Measurements from ENCODE around the gene TRERF1.

TRERF1 gene

GRCh38 chr6:42363926-42364849, 87.5 kb downstream of the TRERF1 start:
- DNase-seq: no peak

- no peak for DNase-seq
Measured at GRCh38 chr6:42361036-42361435, 90.7 kb downstream of the TRERF1 start.

DNA sequence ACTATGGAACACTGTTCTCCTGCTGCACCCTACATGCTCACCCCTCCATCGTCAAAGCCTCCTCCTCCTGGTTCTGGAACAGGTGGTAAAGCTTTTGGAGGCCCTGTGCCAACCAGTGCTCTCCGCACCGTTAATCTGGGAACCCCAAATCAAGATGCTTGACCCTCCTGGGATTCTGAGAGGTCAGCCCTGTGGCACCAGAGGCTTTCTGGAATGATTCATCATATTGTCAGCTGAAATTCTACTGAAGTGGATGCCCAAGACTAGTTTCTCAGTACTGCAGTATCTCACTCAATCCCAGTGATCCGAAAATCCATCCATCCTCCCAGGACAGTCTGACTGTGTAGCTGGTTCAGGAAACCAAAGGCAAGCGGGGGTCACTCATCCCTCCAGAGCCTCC, 92.7 kb downstream of the TRERF1 start:
- no peak for DNase-seq

DNA sequence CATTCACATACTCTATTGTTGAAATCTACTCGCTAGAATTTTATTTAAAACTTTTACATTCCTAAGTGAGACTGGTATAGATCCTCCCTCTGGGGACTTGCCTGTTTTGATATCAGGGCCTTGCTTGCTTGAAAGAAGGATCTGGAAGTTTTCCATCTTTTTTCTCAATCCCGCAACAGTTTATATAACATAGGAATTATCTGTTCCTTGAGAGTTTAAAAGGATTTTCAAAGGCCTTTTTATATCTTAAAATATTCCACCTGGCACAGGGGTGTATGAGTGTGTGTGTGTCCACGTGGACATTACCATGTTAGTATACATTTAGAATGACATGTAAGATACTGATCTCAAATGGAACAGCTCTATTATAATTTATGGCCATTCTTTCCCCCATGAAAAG, 96.3 kb downstream of the TRERF1 start:
- DNase-seq: no peak

DNA sequence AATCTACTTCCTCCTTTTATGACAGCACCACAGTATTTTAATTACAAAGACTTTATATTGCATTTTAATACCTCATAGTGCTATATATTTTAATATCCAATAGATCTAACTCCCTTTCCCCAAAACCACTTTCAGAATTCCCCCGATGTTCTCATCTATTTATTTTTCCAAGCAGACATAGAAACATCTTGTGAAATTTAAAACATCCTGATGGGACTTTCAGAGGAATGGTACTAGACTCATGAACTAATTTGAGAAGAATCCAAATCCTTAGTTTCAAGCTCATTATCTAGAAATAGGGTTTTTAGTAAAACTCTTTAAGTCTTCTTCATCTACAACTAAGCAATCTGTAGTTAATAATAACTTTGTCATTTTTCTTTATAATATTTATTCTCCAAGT, 97.0 kb downstream of the TRERF1 start:
- DNase-seq: no peak

GRCh38 chr6:42352856-42353564, 98.7 kb downstream of the TRERF1 start:
- no peak for DNase-seq

DNA sequence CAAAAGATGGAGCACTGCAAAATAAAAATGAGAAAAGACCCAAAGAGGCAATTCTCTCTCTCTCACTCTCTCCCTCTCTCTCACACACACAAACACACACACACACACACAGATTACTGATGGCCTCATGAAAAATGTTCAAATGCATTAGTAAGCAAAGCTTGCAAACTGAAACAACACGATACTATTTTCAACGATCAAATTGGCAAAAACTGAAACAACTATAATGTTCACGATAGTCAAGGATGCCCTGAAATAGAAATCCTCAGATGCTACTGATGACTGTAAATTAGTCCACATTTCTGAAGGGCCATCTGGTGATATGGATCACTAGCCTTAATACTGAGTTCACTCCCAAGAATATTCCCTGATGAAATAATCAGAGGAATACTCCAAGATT, 100.8 kb downstream of the TRERF1 start:
- DNase-seq: no peak

GRCh38 chr6:42349753-42350511, 101.8 kb downstream of the TRERF1 start:
- no peak for DNase-seq

DNA sequence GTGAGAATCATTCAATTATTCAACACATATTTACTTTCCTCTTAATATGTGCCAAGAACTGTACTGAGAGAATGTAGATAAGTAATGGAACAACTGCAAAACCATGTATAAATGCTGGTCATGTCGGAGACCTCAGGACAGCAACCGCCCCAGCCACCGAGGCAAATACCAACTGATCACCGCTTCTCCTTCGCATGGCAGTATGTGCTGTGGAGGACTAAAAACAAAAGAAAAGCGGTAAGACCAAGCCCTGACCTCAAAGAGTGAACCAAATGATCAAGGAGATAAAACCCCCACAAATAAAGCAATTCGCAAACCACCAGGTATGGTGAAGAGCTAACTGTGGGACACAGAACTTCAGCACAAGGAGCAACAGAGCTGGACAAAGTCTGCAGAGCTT, 104.3 kb downstream of the TRERF1 start:
- no peak for DNase-seq

DNA sequence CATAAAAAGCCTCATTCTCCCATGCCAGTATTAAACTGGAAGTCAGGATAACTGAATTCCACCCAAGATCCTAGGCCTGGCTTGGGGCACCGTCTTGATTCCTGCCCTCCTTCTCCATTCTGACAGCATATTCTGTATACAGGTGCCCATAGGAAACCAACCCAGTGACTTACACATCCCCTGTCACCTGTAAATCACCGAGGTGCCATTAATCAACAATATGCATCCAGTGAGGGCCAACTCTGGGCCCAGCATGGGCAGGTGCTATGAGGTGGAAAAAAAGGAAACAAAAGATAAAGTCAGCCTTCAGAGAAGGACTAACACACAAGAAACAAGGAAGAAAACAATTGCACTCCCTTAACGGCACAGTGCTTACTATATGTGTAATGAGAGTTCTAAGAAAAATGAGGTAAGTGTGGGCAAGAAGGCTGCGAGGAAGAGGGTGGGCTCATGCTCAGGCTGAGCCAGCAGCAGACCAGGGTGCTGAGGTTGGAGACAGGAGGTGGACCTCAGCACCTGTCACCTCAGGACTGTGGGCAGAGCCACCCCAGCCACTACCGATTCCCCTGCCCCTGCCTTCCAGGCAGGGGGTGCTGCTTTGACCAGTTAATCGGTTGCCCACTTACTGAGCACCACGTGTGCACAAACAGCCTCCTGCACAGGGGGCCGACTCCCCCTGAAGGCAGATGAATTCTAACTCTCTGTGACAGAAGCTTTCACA, 105.9 kb downstream of the TRERF1 start:
- no peak for DNase-seq

DNA sequence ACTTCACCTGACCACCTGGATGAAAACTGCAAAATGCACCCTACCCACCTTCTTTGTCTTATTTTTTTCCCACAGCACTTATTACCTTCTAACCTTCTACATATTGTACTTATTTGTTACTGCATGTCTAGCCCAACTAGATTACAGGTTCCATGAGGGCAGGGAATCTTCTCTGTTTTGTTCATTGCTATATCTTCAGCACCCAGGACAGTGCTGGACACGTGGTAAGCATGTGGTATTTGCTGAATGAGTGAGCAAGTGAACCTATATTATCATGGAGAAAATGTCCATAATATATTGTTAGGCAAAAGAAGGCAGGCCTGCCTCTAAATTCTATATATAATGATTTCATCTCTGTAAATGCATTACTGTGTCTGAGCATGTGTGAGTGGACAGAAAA, 107.0 kb downstream of the TRERF1 start:
- no peak for DNase-seq

DNA sequence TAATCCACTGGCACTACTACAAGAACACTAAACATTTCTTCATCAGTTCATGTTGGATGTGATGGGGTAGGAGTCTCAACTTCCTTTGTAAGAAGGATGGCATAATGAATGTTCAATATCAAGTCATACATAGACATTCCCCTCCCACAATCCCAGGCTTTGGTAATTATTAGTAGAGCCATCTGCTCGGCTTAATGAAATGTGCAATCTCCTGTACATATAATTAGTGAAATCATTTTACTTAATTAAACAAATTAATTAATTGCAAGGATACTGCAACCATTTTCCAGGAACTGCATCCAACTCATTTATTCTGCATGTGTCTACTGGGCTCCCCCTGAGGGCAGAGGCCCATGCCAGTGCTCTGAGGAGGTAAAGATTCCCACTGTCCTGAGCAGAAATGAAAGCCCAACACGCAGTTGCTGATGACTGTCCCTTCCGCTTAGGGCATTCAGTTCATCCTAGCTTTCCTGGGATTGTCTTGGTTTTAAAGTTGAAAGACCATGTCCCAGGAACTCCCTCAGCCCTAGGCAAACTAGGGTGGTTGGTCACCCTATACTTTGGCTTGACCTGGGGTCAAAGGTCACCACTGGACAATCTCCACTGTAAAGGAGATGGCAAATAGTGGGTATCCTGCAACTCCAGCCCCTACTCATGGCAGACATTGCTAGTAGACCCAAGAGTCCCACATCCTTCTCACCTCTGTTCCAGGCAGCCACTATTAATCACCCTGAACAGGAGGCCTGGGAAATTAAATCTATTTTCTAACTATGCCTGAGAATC, 109.8 kb downstream of the TRERF1 start:
- no peak for DNase-seq

- no peak for DNase-seq
Measured at GRCh38 chr6:42341221-42341620, 110.5 kb downstream of the TRERF1 start.

GRCh38 chr6:42340511-42340910, 111.2 kb downstream of the TRERF1 start:
- no peak for DNase-seq

DNA sequence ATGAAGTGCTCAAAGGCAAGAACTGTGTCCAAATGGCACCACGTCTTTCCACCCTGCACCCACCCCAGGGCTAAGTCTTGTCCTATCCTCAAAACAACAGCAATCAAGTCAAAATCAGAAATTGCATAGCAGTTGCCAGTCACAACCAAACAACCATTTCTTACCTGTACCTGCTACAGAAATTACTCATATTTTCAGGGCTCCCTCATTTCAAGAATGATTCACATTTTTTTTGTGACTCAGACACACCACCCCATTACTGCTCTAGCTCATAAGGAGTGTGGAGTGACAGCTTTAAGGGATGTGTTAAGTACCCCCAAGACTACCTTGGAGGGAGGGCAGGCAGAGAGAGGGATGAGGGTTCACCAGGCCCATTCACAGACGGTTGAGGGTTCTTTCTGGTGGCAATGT, 111.7 kb downstream of the TRERF1 start:
- DNase-seq: no peak

DNA sequence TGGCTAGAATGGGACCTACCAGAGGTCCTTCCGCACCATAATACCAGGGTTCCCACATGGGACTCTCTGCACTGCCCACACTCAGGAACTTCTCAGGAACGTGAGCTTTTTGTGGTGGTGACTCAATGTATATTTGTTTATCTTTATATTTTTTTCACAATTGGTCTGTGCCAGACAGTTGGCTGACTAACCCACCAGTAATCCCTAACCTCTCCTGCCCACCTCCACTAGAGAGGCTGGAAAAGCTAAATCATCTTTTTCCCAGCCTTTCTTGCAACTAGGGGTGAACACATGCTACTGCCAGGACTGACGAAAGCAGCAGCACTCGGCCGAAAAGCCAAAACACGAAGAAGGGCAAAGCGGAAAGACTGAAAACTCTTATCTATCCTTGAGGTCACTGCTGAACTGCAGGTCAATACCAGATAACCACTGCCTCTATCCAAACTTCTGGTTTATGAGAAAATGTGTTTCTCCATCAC, 112.9 kb downstream of the TRERF1 start:
- no peak for DNase-seq

DNA sequence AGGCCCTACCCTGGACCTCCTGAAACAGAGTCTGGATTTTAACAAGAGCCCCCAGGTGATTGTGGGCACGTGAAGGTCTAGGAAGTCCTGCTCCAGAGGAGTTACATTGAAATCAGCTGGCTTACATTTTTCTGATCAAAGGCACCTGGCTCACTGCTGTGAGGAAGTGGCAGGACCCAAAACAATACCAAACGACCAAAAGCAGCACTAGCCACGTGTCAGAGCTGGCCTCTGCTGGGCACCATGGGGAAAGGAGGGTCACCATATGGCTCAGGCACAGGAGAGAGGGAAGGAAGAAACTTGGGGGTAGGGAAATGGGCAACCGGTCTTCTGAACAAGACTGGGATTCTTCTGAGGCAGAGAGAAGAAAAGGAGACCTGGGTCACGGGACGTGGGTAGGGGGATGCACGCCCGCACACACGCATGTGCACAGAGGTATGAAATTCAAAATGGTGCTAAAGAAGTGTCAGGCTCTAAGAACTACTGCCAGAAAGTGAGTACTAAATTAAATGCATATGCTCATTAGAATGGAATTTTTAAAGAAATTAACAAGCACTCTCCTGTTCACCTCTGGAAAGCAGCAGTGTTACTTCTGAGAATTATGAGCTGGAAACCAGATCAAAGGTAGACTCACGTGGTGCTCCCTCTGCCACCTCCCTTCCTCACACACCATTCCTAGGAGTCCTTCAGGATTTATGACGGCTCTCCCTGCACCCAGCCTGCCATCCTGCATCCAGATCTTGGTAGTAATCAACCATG, 113.6 kb downstream of the TRERF1 start:
- DNase-seq: no peak

DNA sequence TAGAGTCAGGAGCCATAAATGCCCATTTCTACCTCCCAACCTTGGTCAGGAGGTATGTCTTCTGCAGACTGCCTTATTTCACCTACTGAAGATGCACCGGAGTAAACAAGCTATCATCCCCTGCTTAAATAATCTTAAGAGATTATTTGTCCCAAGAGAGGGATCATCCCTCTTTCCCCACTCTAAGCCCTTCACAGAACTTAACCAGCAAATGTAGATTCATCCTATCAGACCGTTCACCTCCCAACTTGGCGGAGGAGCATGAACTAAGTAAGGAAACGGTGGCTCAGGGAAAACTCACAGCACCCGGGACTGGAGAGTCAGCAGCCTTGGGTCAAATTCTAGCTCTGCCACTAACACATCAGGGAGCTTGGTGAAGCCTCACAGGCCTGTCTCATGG, 115.3 kb downstream of the TRERF1 start:
- DNase-seq: no peak

GRCh38 chr6:42335896-42336295, 115.8 kb downstream of the TRERF1 start:
- DNase-seq: no peak

DNA sequence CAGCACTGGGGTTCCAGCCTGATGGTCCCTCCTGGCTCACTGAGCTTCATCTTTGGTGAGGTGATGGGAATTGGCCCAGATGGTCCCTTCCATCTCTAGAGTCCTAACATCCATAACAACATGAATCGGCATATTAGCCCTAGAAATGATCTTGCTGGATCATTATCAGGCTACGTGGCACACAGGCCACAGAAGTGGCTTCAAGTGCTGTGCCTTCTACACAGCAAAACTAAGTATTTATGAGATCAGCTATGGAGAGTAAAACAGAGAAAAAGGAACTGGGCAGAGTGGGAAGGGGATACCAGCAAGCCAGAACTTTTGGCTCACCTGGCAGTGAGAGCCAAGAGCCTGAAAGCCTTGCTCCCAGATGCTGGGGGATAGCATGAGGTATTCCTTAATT, 116.9 kb downstream of the TRERF1 start:
- DNase-seq: no peak

DNA sequence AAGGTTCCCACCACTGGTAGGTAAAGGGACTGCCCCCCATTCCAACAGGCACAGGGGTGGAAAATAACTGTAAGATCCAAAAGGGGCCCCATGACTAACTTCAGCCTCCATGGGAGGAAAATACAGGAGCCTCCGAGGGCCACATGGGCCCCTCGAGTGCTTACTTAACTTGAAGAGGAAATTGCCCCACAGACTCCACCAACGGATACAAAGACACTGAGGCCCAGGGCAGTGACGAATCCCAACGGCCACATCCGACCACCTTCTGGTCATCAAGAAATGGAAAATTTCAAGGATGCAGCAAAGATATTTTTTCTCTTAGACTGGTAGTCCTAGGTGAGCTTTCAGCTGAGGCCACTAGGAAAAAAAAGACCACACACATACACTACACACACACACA, 118.1 kb downstream of the TRERF1 start:
- no peak for DNase-seq
